H1 (cell line): ENCODE measurements around the gene NHSL2. TPM values are rescaled to one million over a fixed set of nuclear protein-coding genes. Genes with fewer than 3 reads are reported as not detected.

Source experiments
- CTCF ChIA-PET: fragments of 300-600 bp; sonication (Branson Sonifier 250); formaldehyde crosslinking; loops from one replicate; lab custom pipeline; 2021; ENCODE audit not compliant: partially characterized antibody; lab: Charles Lee
- POLR2A ChIA-PET: fragments of 300-600 bp; sonication (Branson Sonifier 250); formaldehyde crosslinking; loops from one replicate; lab custom pipeline; 2021; ENCODE audit warnings: inconsistent platforms; ENCODE audit not compliant: partially characterized antibody; lab: Charles Lee
- DNase-seq, 2 experiments: peaks; one replicate each; pipeline versions ENCODE4 v3.0.0 to v3.0.0-alpha.2; 2010 to 2022; ENCODE audit warnings: low spot score in 2 of 2, low read depth in 1 of 2, mixed read lengths in 1 of 2
- FAIRE-seq: peaks from 2 replicates; lab custom pipeline; 2011; peaks lifted over from hg19 to GRCh38; lab: Jason Lieb, UNC
- H2AFZ ChIP-seq: 2 replicates; pipeline ENCODE4 v1.8.1; 2012; ENCODE audit warnings: low read length, inconsistent platforms
- H2AK5ac ChIP-seq: 2 replicates; pipeline ENCODE4 v1.6.1; 2013; ENCODE audit warnings: low read depth, low read length
- H2BK120ac ChIP-seq: replicated peaks from 2 replicates; pipeline ENCODE3; 2013; ENCODE audit warnings: low read depth, low read length, inconsistent platforms
- H2BK12ac ChIP-seq: 2 replicates; pipeline ENCODE4 v1.6.1; 2013; ENCODE audit warnings: low read depth, low read length
- H2BK15ac ChIP-seq: 2 replicates; pipeline ENCODE4 v1.6.1; 2013; ENCODE audit warnings: low read length
- H2BK20ac ChIP-seq: 2 replicates; pipeline ENCODE4 v1.6.1; 2013; ENCODE audit warnings: low read length
- H2BK5ac ChIP-seq: 2 replicates; pipeline ENCODE4 v1.6.1; 2013; ENCODE audit warnings: low read depth, low read length
- H3K14ac ChIP-seq: 2 replicates; pipeline ENCODE4 v1.6.1; 2013; ENCODE audit warnings: inconsistent platforms; ENCODE audit not compliant: insufficient read length
- H3K18ac ChIP-seq: 2 replicates; pipeline ENCODE4 v1.6.1; 2013; ENCODE audit warnings: low read length; ENCODE audit errors: extremely low read depth
- H3K23ac ChIP-seq: 2 replicates; pipeline ENCODE4 v1.6.1; 2013; ENCODE audit warnings: inconsistent platforms; ENCODE audit not compliant: insufficient read length
- H3K23me2 ChIP-seq: 2 replicates; pipeline ENCODE4 v1.6.1; 2013; ENCODE audit warnings: low read depth, low read length
- H3K27ac ChIP-seq: 2 replicates; pipeline ENCODE4 v1.6.1; 2011; ENCODE audit warnings: low read depth, low read length, inconsistent platforms
- H3K27me3 ChIP-seq, 4 experiments: replicated peaks in 1 of 4; 1 replicate in 1 of 4; 2 replicates in 3 of 4; pipeline versions ENCODE4 v1.6.1 to v1.8.1; 2011 to 2013; ENCODE audit warnings: low read length in 3 of 4, mild to moderate bottlenecking in 3 of 4, inconsistent platforms in 2 of 4, mixed read lengths in 2 of 4, moderate library complexity in 1 of 4; ENCODE audit not compliant: control insufficient read depth in 3 of 4, insufficient read depth in 3 of 4; ENCODE audit errors: extremely low read depth in 1 of 4
- H3K36me3 ChIP-seq, 4 experiments: 2 replicates each; pipeline versions ENCODE4 v1.6.1 to v1.8.1; 2011 to 2013; ENCODE audit warnings: mild to moderate bottlenecking in 4 of 4, low read length in 3 of 4, moderate library complexity in 2 of 4, control low read depth in 1 of 4, inconsistent platforms in 1 of 4; ENCODE audit not compliant: insufficient read depth in 4 of 4, control insufficient read depth in 2 of 4
- H3K4ac ChIP-seq: replicated peaks from 2 replicates; pipeline ENCODE3; 2013; ENCODE audit warnings: low read length, low read depth, mixed read lengths, inconsistent platforms; ENCODE audit not compliant: insufficient read length
- H3K4me1 ChIP-seq, 4 experiments: replicated peaks in 1 of 4; 1 replicate in 1 of 4; 2 replicates in 3 of 4; pipeline versions ENCODE4 v1.6.1 to v1.8.1; 2011 to 2013; ENCODE audit warnings: low read length in 3 of 4, inconsistent platforms in 2 of 4, mixed read lengths in 1 of 4; ENCODE audit not compliant: insufficient read depth in 4 of 4, control insufficient read depth in 3 of 4
- H3K4me2 ChIP-seq, 2 experiments: 2 replicates each; pipeline versions ENCODE4 v1.6.1 to v1.8.1; 2011 to 2013; ENCODE audit warnings: low read depth in 2 of 2, low read length in 2 of 2, control low read depth in 1 of 2, inconsistent platforms in 1 of 2, mild to moderate bottlenecking in 1 of 2; ENCODE audit not compliant: insufficient read depth in 1 of 2
- H3K4me3 ChIP-seq, 4 experiments: fragments of 200-600, 300-600 bp in 1 of 4; sonication (generic), shearing (Covaris generic), sonication (Bioruptor Twin) in 1 of 4; 2 replicates each; pipeline versions ENCODE4 v1.5.1 to v1.8.1; 2011 to 2016; ENCODE audit warnings: low read length in 4 of 4, low read depth in 3 of 4, control low read depth in 2 of 4, inconsistent platforms in 2 of 4, mild to moderate bottlenecking in 2 of 4, mixed read lengths in 1 of 4, moderate library complexity in 1 of 4; ENCODE audit not compliant: insufficient read depth in 2 of 4; ENCODE audit errors: extremely low read depth in 1 of 4
- H3K56ac ChIP-seq: replicated peaks from 2 replicates; pipeline ENCODE3; 2013; ENCODE audit warnings: low read depth, mild to moderate bottlenecking, mixed read lengths, low read length, inconsistent platforms; ENCODE audit not compliant: insufficient read length
- H3K79me1 ChIP-seq: 2 replicates; pipeline ENCODE4 v1.6.1; 2013; ENCODE audit warnings: low read depth, low read length, control low read depth
- H3K79me2 ChIP-seq, 2 experiments: 2 replicates each; pipeline versions ENCODE4 v1.6.1 to v1.8.1; 2012 to 2013; ENCODE audit warnings: low read length in 2 of 2, mild to moderate bottlenecking in 2 of 2, inconsistent platforms in 1 of 2; ENCODE audit not compliant: insufficient read depth in 2 of 2, control insufficient read depth in 1 of 2
- H3K9ac ChIP-seq, 4 experiments: replicated peaks in 1 of 4; 1 replicate in 1 of 4; 2 replicates in 3 of 4; pipeline versions ENCODE4 v1.6.1 to v1.8.1; 2011 to 2013; ENCODE audit warnings: low read depth in 3 of 4, low read length in 3 of 4, control low read depth in 2 of 4, mild to moderate bottlenecking in 2 of 4, moderate library complexity in 2 of 4, inconsistent platforms in 1 of 4; ENCODE audit errors: extremely low read depth in 1 of 4
- H3K9me3 ChIP-seq, 2 experiments: 2 replicates each; pipeline versions ENCODE4 v1.6.1 to v1.8.1; 2012 to 2013; ENCODE audit warnings: mild to moderate bottlenecking in 2 of 2, moderate library complexity in 2 of 2, control low read depth in 1 of 2, inconsistent platforms in 1 of 2, low read depth in 1 of 2, low read length in 1 of 2, mixed read lengths in 1 of 2; ENCODE audit not compliant: insufficient read depth in 2 of 2
- H4K20me1 ChIP-seq, 2 experiments: replicated peaks in 1 of 2; 2 replicates each; pipeline versions ENCODE3 to v1.8.1; 2011 to 2013; ENCODE audit warnings: inconsistent platforms in 2 of 2, low read length in 2 of 2, mild to moderate bottlenecking in 1 of 2; ENCODE audit not compliant: insufficient read depth in 2 of 2, control insufficient read depth in 1 of 2
- H4K5ac ChIP-seq: 2 replicates; pipeline ENCODE4 v1.6.1; 2013; ENCODE audit warnings: low read length, low read depth, mixed read lengths, inconsistent platforms; ENCODE audit not compliant: insufficient read length
- H4K8ac ChIP-seq: 2 replicates; pipeline ENCODE4 v1.8.0; 2013; ENCODE audit warnings: mild to moderate bottlenecking, moderate library complexity, low read length, inconsistent platforms; ENCODE audit not compliant: insufficient read depth; ENCODE audit errors: extremely low read depth
- H4K91ac ChIP-seq: replicated peaks from 2 replicates; pipeline ENCODE3; 2013; ENCODE audit warnings: low read length, mixed read lengths, inconsistent platforms; ENCODE audit not compliant: insufficient read length
- SP4 ChIP-seq: IDR thresholded peaks from 2 replicates; pipeline ENCODE4 v1.6.1; 2012; ENCODE audit warnings: low read length, inconsistent platforms
- SUZ12 ChIP-seq: fragments of 200-600 bp; sonication (generic); IDR thresholded peaks from 2 replicates; pipeline ENCODE4 v1.6.1; 2012; ENCODE audit warnings: mild to moderate bottlenecking, inconsistent platforms, low read length, moderate library complexity, mixed read lengths
- WGBS, 2 experiments: shearing (Covaris generic) in 1 of 2; methylation state at CpG; one replicate each; pipeline versions ENCODE4 v1.1.6 to v1.1.7; 2013 to 2015; ENCODE audit warnings: low lambda C conversion rate in 2 of 2, mixed read lengths in 2 of 2, inconsistent platforms in 1 of 2, low coverage in 1 of 2, missing lambda C conversion rate in 1 of 2; ENCODE audit not compliant: insufficient replicate concordance in 2 of 2, insufficient coverage in 1 of 2, insufficient read length in 1 of 2; ENCODE audit errors: extremely low coverage in 1 of 2, missing lambda C conversion rate in 1 of 2; 5-methylcytosine and 5-hydroxymethylcytosine counted together
- polyA plus RNA-seq, 7 experiments: library from polyadenylated mRNA; depleted of rRNA in 3 of 7; stranded (reverse) in 5 of 7; unstranded in 2 of 7; fragments of >200 nt in 5 of 7; fragments of 200-250 nt in 2 of 7; gene quantifications; 1 replicate in 5 of 7; 2 replicates in 1 of 7; 4 replicates in 1 of 7; pipeline versions ENCODE4 v1.2.1 to v1.2.3, GENCODE V29; 2011 to 2013; ENCODE audit warnings: missing spikeins in 2 of 7, mixed read lengths in 2 of 7
- total RNA-seq: library from RNA; stranded (reverse); fragmentation: NEBNext Ultra II Directional; extraction: Animal tissue kit (Norgen Biotek cat#: 25700); gene quantifications from 2 replicates; pipeline ENCODE4 v1.2.1, GENCODE V29; 2021

The NHSL2 gene
- total and polyA plus RNA-seq, 2 of the 8 experiments (the other 6 are each of a cell fraction or from before 2014, with no cell fraction given) = 3.7 to 7.2 TPM

DNA sequence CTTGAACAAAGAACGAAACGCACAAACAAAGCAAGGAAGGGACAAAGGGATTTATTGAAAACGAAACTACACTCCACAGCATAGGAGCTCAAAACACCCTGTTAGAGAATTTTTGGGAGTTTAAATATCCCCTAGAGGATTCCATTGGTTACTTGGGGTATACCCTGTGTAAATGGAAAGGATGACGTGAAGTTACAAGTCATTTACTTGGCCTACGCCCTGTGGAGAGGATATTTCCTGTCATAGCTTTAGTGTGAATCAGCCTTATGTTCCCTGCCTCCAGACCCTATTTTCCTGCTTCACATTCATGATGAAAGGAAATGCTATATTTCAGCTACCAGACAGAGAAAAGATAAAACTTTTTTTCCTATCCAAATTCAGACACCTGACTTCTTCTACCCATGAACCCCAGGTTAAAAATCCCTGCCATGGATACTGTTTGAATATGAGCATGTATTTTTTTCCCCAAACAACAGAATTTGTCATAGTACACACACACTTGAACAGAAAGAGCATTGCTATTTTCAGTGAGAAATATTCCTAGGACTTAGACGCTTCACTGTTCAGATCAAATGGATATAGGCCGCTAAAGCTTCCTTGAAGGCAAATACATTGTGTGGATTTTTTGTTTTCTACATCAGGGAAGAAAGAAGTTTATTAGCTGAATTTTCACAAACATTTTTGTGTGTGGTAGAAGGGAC is 291.3 kb downstream of the NHSL2 start:
- H3K18ac ChIP-seq = no peak overlapping the region
- H3K79me1 ChIP-seq = no peaks in the 10 kb centered on the region
- no peak overlapping the region for H2AFZ ChIP-seq
- POLR2A ChIA-PET = interaction anchor here (1.1 to 3.7 kb wide), 7 partner anchors 9 to 42 kb away, joined by 3 to 13 read pairs (median 6); partner anchors contain the start of genes ERCC6L and PIN4
- no peak overlapping the region for H4K91ac ChIP-seq
- H2BK15ac ChIP-seq = no peak overlapping the region
- no peaks in the 10 kb centered on the region for H3K9me3 ChIP-seq
- DNase-seq (no peak), FAIRE-seq (peak; percentile 24)
- H4K8ac ChIP-seq = no peak overlapping the region
- H3K56ac ChIP-seq = no peak overlapping the region
- no peak overlapping the region for H3K14ac ChIP-seq
- H2AK5ac ChIP-seq = no peak overlapping the region
- H3K27me3 ChIP-seq = no peaks in the 10 kb centered on the region
- H2BK120ac ChIP-seq = no peak overlapping the region
- H3K4me2 ChIP-seq = peak overlapping the region; percentile 17 to 71; a peak in 2 of 4 replicates
- no peak overlapping the region for H3K23ac ChIP-seq
- no peak overlapping the region for H2BK5ac ChIP-seq
- peaks cover 0 to 3% of the 10 kb centered on the region in 2 experiments for H4K20me1 ChIP-seq
- H3K4me3 ChIP-seq = peak overlapping the region in 1 of 4 experiments; percentile 21; a peak in 1 of 8 replicates
- H4K5ac ChIP-seq = no peak overlapping the region
- CTCF ChIA-PET = interaction anchor here (0.9 to 1.1 kb wide), 2 partner anchors 41 to 147 kb away, joined by 3 to 7 read pairs; no protein-coding TSS in a partner anchor
- H3K36me3 ChIP-seq = peaks cover 0 to 19% (median 11%) of the 10 kb centered on the region in 4 experiments; a peak in 4 of 8 replicates
- H2BK12ac ChIP-seq = no peak overlapping the region
- no peak overlapping the region for H3K4ac ChIP-seq
- H3K4me1 ChIP-seq = peaks cover 0 to 10% (median 7%) of the 10 kb centered on the region in 4 experiments; a peak in 3 of 7 replicates
- H3K79me2 ChIP-seq = no peaks in the 10 kb centered on the region
- H3K23me2 ChIP-seq = no peaks in the 10 kb centered on the region; the same call in 1 of the 2 replicates
- no peak overlapping the region for H3K9ac ChIP-seq
- TF ChIP-seq SP4 (no peak), SUZ12 (no peak)
- H3K27ac ChIP-seq = peak overlapping the region; percentile 36
- 86% methylated on average over 7 of the region's 7 CpGs; no CpG with 5 or more reads in 1 of the 2 experiments for whole genome bisulfite sequencing, 2 experiments
- H2BK20ac ChIP-seq = no peak overlapping the region
